Measurements from ENCODE around the gene CYB5R2.
"Not testable (repeated sequence)": the region's sequence is repeated elsewhere in the genome, so short reads cannot be mapped to it uniquely, and the experiment has no call there.

CYB5R2 gene

GRCh38 chr11:7670641-7671040 is 2.7 kb downstream of the CYB5R2 start:
- in situ Hi-C loops (cut with MboI; ENCODE audit: low sequenced_read_pairs) = no loop called here

DNA sequence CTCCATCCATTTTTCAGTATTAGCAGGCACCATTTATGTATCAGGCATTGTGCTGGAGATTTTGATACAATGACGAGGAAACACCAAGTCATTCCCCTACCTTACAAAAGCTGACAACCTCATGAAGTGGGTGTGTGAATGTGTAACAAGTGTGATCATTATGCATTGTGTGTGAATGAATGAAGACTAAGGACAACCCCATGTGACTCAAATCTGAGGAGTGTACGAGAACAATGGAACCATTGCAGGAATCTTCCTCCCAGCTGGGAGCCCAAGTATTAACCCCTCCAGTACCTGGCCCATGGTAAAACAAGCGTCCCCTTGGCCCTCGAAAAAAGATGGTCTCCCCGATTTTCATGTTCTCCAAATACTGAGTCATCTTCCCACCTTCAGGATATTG is 4.4 kb downstream of the CYB5R2 start:
- in situ Hi-C loops (cut with MboI; ENCODE audit: low sequenced_read_pairs) = no loop called here

DNA sequence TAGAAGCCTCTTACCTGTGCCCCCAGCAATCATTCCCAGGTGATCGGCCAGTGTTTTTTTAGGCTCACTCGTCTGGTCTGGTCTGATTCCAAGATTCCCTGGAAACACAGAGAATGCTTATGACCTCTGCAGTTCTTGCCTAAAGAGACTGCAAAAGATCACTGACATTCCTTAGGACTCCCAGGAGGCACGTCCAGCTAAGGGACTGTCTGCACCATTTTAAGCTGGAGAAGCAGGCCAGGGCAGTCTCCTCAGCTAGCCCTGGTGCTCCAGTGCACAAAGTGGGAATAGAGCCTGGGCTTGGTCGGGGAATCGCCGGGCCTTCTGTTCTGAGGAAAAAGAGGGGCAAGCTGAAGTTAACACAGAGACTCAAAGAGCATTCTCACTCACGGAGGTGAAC is 4.8 kb downstream of the CYB5R2 start:
- in situ Hi-C loops (cut with MboI; ENCODE audit: low sequenced_read_pairs) = no loop called here

DNA sequence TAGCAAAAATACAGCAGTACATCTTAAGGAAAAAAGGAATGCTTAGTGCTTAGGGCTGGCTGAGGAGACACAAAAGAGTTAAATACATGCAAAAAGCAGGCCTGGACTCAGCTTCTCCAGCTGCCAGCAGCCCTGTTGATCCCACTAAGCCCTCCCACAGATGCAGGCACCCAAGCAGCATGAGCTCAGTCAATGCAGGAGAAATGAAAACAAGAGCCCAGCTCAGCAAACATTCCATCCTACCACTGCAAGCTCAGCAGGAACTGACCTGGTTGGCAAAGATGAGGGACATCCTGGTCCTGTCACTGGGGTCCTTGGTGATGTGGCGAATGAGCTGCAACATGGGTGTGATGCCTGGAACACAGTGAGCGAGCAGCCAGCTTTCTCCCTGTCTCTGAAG is 5.8 kb downstream of the CYB5R2 start:
- in situ Hi-C loops (cut with MboI; ENCODE audit: low sequenced_read_pairs) = no loop called here

DNA sequence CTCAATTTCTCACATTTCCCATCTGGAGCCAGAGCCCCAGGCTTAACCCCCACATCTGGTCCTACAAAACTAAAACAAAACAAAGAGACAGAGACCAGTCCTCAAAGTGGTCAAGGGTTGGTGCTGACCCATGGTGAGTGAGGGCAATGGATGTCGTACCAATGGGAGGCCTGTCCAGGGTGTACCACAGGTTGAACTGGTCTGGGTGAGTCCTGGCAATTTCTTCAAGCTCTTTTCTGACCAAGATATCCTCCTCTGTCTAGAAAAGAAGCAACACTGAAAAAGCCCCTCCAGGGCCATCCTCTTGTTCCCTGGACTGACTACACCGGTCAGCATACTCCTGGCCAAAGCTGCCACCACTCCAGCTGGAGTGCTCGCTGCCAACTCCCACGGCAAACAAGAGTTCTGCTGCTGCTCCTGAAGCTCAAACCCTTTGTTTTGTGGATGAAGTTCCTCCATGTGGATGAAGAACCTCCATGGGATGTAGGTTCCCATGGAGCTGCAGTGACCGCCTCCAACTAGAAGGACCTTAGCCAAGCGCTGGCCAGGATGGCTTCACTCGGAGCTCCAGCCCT is 6.9 kb downstream of the CYB5R2 start:
- in situ Hi-C loops (cut with MboI; ENCODE audit: low sequenced_read_pairs) = no loop called here

DNA sequence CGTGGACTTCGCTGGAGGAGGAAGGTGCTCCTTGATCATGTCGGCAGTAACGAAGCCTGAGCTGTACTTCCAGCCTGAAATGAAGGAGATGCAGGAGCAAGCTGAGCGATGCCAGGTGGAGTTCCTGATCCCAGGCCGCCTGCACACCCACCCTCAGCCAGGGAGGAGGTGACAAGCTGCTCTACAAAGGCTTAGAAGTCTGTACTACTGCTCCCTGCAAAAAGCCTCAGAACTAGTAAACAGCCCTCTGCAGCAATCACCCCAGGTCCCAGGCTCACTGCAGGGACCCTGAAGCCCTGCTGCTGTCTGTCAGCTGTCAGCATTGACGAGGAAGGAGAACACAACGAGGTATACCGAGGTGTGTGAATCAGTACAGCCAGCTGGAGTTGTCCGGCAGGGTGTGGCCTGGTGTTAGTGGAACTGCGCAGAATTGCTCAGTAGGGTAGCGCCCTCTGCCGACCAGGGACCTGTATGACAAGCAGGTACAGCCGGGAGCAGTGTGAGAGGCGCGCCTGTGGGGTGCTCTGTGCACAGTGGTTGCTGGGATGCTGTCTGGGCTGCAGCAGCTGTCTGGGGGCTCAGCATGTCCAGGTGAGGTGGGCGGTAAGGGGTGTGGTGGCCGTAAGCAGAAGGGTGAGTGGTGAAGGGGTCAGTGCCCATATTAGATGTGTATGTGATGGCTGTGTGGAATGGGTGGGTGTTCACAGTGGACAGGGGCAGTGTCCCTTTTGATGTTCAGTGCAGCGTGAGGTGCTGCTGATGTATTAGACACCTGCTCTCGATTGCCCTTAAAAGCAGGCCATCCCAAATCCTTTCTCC is 7.6 kb downstream of the CYB5R2 start:
- in situ Hi-C loops (cut with MboI; ENCODE audit: low sequenced_read_pairs) = no loop called here

- in situ Hi-C loops (cut with MboI; ENCODE audit: low sequenced_read_pairs) = no loop called here
Measured at GRCh38 chr11:7664867-7665266, 8.4 kb downstream of the CYB5R2 start.

- in situ Hi-C loops (cut with MboI; ENCODE audit: low sequenced_read_pairs) = not testable (repeated sequence)
Measured at GRCh38 chr11:7663531-7663930, 9.8 kb downstream of the CYB5R2 start.

- in situ Hi-C loops (cut with MboI; ENCODE audit: low sequenced_read_pairs) = no loop called here
Measured at GRCh38 chr11:7657306-7658025, 15.8 kb downstream of the CYB5R2 start.

DNA sequence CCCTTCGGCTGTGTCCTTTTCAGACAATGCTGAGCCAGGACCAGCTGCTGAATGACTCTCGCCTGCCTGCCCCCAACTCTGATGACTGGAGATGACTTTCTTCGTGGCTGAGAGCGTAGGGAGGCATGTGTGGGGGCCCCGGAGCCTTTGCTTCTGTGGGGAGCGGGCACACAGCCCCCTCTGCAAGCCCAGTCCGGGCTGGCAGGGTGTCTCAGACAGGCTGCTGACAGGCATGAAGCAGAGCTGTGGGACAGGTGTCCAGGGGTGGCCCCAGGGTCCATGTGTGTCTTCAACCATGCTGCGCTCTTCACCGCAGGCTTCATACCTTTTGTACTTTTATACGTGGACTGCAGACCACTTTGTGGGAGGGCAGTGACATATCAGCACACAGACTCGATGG is 16.6 kb downstream of the CYB5R2 start:
- in situ Hi-C loops (cut with MboI; ENCODE audit: low sequenced_read_pairs) = no loop called here

DNA sequence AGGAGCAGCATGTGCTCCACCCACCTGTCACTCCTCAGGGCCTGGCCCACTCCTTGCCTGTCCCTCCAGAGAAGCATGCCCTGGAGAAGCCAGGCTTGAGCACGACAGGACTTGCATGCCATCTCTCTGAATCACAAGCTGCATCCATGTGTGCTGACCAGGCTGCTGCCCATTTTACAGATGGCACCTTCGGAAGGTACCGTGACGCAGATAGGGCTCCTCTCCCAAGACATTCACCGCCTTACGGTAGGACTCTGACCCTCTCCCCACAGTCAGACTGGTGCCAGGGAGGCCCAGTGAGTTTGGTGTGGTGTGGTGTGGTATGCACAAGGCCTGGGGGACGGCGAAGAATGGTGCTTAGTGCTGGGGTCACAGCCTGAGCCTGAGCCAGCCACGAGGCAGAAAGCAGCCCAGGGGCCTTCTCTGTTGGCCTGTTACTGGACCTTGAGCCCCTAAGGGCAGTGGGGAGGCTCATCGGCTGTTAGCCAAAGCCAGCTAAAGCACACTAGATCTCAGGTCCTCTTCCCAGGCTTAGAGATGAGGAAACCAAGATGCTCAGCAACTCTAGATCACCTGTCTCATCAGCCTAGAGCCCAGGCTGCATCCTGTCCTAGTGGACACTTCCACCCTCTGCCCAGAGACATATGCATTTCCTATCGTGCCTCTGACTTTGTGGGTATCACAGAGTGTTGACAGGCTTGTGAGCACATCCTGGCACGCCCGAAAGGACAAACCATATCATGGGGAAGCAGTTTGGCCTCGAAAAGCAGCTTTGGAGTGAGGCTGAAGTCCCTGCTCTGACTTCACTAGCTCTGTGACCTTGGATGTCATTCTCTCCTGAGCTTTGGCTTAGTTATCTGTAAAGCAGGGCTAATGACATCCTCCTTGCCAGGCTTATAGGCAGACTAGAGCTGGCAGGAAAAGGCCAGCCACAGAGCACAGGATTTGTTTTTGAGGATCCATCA is 17.8 kb downstream of the CYB5R2 start:
- in situ Hi-C loops (cut with MboI; ENCODE audit: low sequenced_read_pairs) = no loop called here

- in situ Hi-C loops (cut with MboI; ENCODE audit: low sequenced_read_pairs) = no loop called here
Measured at GRCh38 chr11:7654195-7654705, 19.1 kb downstream of the CYB5R2 start.

DNA sequence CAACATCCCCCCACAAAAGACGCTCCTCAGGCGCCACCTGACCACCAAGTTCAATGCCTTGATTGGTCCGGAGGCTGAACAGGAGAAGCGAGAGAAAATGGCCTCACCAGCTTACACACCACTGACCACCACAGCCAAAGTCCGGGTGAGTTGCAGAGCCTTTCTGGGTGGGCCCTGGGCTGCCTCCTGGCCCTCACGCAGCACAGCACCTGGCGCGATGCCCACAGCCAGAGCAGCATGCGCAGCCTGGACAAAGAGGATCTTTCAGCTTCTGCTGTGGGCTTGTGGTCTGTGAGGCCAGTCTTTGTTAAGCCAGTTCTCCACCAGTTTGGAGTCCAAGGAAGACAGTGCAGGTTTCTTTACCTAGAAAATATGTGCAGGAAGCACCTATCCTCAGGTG is 21.6 kb downstream of the CYB5R2 start:
- in situ Hi-C loops (cut with MboI; ENCODE audit: low sequenced_read_pairs) = no loop called here

- in situ Hi-C loops (cut with MboI; ENCODE audit: low sequenced_read_pairs) = no loop called here
Measured at GRCh38 chr11:7651140-7651551, 22.2 kb downstream of the CYB5R2 start.

GRCh38 chr11:7648264-7648663 is 25.0 kb downstream of the CYB5R2 start:
- in situ Hi-C loops (cut with MboI; ENCODE audit: low sequenced_read_pairs) = no loop called here

DNA sequence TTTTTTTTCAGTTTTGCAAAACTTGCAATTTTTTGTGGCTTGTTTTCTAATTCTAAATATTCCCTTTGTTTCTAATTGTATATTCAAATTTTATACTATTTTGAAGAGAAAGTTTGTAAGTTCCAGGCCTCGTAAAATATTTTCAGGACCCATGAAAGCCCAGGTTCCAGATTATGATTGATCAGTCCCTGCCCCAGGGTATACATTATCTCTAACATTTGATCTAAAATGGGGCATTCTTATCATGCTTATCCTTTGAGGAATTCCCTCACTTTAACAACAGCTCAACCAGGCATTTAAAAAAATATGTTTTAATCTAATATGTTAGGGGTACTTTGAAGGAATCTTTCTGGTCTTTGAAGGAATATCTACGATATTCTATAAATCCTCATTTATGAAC is 26.4 kb downstream of the CYB5R2 start:
- in situ Hi-C loops (cut with MboI; ENCODE audit: low sequenced_read_pairs) = no loop called here

- in situ Hi-C loops (cut with MboI; ENCODE audit: low sequenced_read_pairs) = no loop called here
Measured at GRCh38 chr11:7645206-7645605, 28.1 kb downstream of the CYB5R2 start.

DNA sequence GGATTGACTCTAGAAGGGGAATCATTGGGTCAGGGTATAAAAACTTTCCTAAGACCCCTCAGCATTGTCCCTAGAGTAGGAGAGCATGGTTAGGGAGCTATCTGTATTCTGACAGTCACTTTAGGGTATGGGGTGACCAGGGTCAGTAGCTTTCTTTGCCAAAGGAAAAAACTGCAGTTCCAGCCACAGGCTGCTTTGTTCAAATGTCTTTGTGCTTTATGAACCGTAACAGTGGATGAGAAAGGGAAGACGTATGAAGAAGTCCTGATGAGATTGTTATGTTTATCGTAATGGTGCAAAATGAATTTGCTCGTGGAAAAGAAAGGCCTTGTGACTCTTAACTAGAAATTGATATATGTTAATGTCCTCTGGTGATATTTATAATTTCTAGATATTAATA is 30.0 kb downstream of the CYB5R2 start:
- in situ Hi-C loops (cut with MboI; ENCODE audit: low sequenced_read_pairs) = no loop called here

GRCh38 chr11:7642747-7643146 is 30.6 kb downstream of the CYB5R2 start:
- in situ Hi-C loops (cut with MboI; ENCODE audit: low sequenced_read_pairs) = no loop called here

GRCh38 chr11:7640816-7641215 is 32.5 kb downstream of the CYB5R2 start:
- in situ Hi-C loops (cut with MboI; ENCODE audit: low sequenced_read_pairs) = no loop called here

GRCh38 chr11:7639643-7640025 is 33.7 kb downstream of the CYB5R2 start:
- in situ Hi-C loops (cut with MboI; ENCODE audit: low sequenced_read_pairs) = no loop called here

Data from HL-60/S4 treated with retinoic acid at 250 ng/mL for 4 days and 3 days (cell line).